IPS DF 19.7 (cell line): ENCODE data around the gene COMMD9.

Source experiments
- DNase-seq: peaks from one replicate; pipeline ENCODE4 v3.0.0-alpha.2; 2013; ENCODE audit warnings: low read depth, low spot score

Gene COMMD9

DNA sequence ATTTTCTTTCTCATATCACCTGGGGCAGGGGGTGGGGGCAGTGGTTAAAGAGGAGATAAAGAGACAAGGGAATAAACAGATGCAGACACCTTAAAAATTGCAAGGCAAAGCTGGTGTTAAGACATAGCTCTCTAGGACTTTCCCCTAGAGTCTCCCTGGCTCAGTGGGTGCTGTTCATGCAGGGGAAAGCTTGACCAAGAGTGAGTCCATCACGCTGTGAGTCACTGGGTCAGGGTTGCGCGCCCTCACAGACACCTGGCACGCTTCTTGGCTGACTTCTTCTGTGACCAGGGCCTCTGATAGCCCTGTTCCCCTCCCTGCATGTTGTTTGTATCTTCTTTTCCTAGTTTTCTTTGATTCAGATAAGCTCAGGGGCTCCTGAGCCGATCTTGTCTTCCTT is 31.9 kb downstream of the COMMD9 start:
- DNase-seq = no peak

DNA sequence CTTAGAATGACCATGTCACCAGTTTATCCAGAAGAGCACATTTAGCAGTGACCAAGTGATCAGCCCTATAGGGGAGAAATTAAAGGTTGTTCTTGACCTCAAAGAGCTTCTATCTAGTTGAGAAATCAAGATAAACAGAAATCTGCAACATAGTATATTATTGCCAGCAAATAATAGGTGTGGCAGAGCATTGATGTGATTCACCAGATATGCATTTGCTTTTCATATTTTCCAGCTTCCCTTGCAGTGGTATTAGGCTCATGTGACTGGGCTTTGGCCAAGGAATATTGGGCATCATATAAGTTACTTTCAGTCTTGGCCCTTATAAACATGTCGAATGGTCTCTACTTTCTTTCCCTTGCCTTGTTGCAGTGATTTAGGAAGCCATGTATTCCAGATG is 34.5 kb downstream of the COMMD9 start:
- no peak for DNase-seq

DNA sequence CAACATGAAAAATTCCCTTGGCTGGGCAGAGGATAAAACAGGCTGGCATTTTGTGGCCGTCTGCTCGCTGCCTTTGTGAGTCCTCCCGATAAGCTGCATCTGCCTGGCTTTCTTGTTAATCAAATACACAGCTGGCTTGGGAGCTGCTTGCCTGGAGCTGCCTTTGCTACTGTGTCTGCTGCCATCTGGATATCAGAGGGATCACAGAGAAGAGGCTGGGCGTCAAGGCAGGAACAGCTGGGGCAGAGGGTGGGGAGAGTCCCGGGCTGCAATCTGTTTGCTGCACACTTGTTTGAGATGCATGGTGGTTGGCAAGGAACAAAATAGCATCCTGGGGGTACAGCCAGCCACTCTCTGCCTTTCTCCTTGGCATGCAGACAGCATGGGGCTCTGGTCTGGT is 36.0 kb downstream of the COMMD9 start:
- DNase-seq = no peak

DNA sequence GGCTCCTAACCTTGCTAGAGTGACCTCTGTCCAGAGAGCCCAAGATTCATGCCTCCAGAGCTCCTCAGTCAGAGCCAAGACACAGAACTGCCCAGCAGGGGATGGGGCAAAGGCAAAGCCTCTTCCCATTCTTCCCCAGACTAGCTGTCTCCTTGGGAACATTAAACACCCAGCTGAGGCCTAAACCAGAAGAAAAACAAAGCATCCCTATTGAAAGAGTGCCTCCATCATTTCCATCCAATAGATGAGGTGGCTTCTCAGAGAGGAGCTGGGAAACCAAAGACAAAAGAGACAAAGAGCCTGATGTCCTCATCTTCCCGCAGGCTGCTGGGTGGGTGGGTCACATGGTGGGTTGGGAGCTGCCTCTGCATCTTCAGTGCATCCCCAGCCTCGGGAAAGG is 37.4 kb downstream of the COMMD9 start:
- no peak for DNase-seq

DNA sequence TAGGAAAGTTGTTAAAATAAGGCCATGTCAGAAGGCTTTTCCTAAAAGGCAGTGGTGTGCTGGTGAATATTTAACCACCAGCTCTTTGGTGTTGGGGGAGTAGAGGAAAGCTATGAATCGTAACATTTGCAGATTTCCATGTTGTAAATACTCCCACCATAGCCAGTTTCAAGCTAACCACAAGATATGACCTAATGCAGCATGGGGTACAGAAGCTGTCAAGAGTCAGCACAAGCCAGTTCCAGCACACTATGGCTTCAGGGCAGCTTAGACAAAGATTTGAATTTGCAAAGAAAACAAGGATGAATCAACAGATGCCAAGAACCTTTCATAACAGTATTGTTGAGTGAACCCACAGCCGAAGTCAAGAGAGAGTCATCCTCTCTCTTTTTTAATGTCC is 40.0 kb downstream of the COMMD9 start:
- DNase-seq = no peak

- DNase-seq = no peak
Measured at GRCh38 chr11:36248436-36248835, 40.8 kb downstream of the COMMD9 start.

- DNase-seq = no peak
Measured at GRCh38 chr11:36247493-36247892, 41.7 kb downstream of the COMMD9 start.

DNA sequence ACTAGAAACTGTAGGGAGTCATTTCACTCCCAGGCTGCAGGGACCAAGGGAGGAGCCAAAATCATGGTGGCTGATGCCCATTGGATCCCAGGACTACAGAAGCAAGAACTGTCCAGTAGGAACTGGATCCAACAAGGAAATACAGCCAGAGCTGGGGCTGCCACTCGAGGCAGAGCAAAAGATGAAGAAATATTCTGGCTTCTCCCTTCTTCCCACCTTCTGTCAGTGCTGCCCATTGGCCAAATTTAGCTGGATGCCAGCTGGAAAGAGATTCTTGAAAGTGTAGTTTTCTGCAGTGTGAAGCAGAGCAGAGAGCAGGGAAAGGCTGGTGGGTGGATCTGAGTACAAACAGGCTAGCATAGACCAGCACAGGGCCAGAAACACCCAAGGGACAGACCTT is 45.6 kb downstream of the COMMD9 start:
- no peak for DNase-seq

GRCh38 chr11:36241497-36241896 is 47.7 kb downstream of the COMMD9 start:
- DNase-seq = no peak

DNA sequence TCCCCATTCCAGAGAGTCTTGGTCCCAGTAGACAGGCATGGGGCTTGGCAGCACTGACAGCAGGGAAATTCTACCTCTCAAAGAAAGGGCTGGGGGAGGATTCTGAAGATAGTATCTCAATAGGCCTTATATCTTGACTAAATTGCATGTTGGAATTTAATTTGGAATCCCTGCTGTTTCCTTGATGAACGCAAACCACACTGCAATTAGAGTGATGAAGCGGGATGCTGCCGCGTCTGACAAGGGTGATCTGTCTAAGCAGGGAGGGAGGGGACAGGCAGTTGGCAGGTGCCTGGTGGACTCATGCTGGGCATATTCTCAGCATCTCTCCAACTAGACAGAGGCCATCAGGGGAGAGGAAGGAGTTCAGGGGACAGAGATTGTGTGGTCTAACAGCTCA is 48.4 kb downstream of the COMMD9 start:
- no peak for DNase-seq

GRCh38 chr11:36240173-36240572 is 49.1 kb downstream of the COMMD9 start:
- DNase-seq = no peak

DNA sequence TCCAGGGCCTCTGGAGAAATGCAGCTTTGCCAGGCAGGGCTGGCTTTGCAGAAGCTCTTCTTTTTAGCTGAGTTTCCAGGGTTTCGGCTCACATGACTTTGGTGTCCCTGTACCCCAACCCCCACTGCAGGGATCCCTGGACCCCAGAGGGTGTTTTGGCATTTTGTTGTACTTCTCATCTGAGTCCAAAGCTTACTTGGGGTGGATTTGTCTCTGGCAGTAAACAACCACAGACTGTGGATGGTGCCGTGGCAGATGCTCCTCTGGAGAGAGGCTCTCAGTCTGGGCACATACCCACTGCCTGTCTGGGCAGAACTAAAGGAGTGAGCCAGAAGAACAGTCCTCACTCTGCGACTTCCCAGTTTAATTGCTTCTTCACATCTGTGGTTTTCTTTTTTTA is 49.6 kb downstream of the COMMD9 start:
- no peak for DNase-seq

DNA sequence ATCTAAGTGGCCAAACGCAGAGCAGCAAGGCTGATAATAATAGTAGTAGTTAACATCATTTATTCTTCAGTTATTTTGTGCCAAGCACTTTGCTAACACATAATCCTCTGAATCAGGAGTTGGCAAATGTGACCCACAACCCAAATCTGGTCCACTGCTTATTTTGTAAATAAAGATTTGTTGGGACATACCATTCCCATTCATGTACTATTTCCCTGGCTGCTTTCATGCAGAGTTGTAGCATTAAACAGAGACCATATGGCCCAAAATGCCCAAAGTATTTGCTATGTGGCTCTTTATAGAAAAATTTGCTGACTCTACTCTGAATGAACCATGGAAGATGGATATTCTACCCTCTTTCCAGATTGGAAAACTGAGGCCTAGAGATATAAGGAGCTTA is 50.3 kb downstream of the COMMD9 start:
- DNase-seq = no peak

DNA sequence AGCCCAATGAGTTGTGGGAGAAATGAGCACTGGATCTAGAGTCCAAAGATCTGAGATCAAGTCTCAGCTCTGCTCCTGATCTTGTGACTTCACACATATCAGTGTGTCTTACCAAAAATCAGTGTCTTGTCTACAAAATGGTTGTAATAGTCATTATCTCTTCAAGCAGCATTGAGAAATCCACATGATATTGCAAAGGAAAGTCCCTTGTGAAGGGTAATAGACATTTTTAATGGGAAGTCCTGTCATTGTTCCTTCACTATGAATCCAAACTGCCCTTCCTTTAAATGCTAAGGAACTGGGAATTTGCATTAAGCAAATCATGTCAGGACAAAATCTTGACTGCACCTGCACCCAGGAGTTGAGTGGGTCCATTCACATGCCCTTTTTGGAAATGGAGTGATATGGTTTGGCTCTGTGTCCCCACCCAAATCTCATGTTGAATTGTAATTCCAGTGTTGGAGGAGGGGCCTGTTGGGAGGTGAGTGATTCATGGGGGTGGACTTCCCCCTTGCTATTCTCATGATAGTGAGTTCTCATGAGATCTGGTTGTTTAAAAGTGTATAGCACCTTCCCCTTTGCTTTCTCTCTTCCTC is 51.1 kb downstream of the COMMD9 start:
- DNase-seq = no peak

- no peak for DNase-seq
Measured at GRCh38 chr11:36237391-36237790, 51.8 kb downstream of the COMMD9 start.

DNA sequence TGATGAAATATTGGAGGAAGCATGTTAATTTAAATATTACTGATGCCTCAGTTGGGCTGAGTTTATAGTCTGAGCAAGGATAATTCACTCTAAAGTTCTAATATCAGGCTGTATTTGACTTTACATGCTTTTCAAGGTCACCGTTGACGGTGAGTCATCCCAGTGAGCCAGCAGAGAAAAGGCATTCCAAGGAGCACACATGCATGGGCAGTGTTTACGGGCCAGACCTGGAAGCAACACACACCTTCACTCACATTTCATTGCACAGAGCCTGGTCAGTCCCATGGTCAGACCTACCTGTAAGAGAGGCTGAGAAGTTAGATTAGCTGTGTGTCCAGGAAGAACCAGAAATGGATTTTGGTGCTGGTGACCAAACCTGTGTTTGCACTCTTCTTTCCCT is 53.5 kb downstream of the COMMD9 start:
- DNase-seq = no peak

DNA sequence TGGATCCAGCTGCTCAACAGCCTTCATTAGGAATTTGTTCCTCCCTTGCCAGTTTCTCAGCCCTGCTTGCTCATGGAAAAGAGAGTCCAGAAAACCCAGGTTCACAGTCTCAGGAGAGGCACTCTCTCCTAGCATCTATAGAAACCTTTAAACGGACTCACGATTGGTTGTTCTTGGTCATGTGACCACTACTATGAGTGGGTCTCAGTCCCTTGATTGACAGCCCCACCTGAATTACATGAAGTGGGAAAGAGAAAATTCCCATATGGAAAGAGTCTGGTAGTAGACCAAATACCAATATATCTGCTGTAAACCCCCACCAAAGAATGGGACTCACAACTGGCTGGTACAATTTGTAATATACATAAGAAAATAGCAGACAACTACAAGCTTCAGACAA is 54.4 kb downstream of the COMMD9 start:
- no peak for DNase-seq

- DNase-seq = no peak
Measured at GRCh38 chr11:36233204-36233603, 56.0 kb downstream of the COMMD9 start.

GRCh38 chr11:36230779-36231699 is 58.2 kb downstream of the COMMD9 start:
- DNase-seq = no peak

GRCh38 chr11:36229091-36229705 is 60.0 kb downstream of the COMMD9 start:
- DNase-seq = no peak

- no peak for DNase-seq
Measured at GRCh38 chr11:36228689-36229088, 60.5 kb downstream of the COMMD9 start.

DNA sequence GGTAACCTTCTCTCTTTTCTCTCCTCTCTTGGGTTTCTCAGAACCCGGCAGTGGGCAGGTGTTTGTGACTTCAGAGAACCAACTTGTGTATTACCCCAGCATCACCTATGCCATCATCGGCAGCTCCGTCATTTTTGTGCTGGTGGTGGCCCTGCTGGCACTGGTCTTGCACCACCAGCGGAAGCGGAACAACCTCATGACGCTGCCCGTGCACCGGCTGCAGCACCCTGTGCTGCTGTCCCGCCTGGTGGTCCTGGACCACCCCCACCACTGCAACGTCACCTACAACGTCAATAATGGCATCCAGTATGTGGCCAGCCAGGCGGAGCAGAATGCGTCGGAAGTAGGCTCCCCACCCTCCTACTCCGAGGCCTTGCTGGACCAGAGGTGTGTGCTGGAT is 62.2 kb downstream of the COMMD9 start:
- no peak for DNase-seq
